IMR-90 (cell line): ENCODE measurements around the gene L1CAM. TPM values are rescaled to one million over a fixed set of nuclear protein-coding genes. Genes with fewer than 3 reads are reported as not detected.

ENCODE experiments used
- ATAC-seq: fragments of 200-7000 bp; cut with Tn5 transposase; 2 replicates; pipeline ENCODE4 v1.9.1; 2020; ENCODE audit warnings: low read depth, mild to moderate bottlenecking, moderate library complexity
- BruUV-seq: library from RNA; stranded (reverse); fragments of 400-500 nt; replicated peaks from 2 replicates; lab custom pipeline; 2021; lab: Mats Ljungman, UMichigan
- CTCF ChIA-PET: fragments of 300-600 bp; formaldehyde crosslinking; extraction: SDS; loops from one replicate; lab custom pipeline; 2021; ENCODE audit warnings: antibody characterized with exemption; lab: Yijun Ruan, JAX
- POLR2A ChIA-PET: fragments of 300-600 bp; sonication (Branson Sonifier 250); formaldehyde crosslinking; loops from one replicate; lab custom pipeline; 2022; ENCODE audit warnings: antibody characterized with exemption; ENCODE audit not compliant: unreplicated experiment; lab: Charles Lee
- DNase-seq: peaks from one replicate; pipeline ENCODE4 v3.0.0; 2013
- H2AFZ ChIP-seq: replicated peaks from 2 replicates; pipeline ENCODE3; 2013; ENCODE audit warnings: low read length, mild to moderate bottlenecking; ENCODE audit not compliant: poor library complexity
- H2AK5ac ChIP-seq: 2 replicates; pipeline ENCODE4 v1.6.1; 2013; ENCODE audit warnings: low read depth, low read length, inconsistent platforms
- H2AK9ac ChIP-seq: replicated peaks from 2 replicates; pipeline ENCODE3; 2013; ENCODE audit warnings: mild to moderate bottlenecking, low read depth, low read length, moderate library complexity; ENCODE audit not compliant: poor library complexity
- H2BK120ac ChIP-seq: 2 replicates; pipeline ENCODE4 v1.6.1; 2013; ENCODE audit warnings: low read depth, low read length, inconsistent platforms
- H2BK15ac ChIP-seq: 3 replicates; pipeline ENCODE4 v1.6.1; 2013; ENCODE audit warnings: low read depth, low read length, inconsistent platforms
- H2BK20ac ChIP-seq: 2 replicates; pipeline ENCODE4 v1.6.1; 2013; ENCODE audit warnings: low read depth, mild to moderate bottlenecking, inconsistent platforms, low read length, moderate library complexity
- H2BK5ac ChIP-seq: 2 replicates; pipeline ENCODE4 v1.6.1; 2013; ENCODE audit warnings: mild to moderate bottlenecking, low read depth, low read length, inconsistent platforms; ENCODE audit not compliant: poor library complexity, severe bottlenecking
- H3K14ac ChIP-seq: replicated peaks from 2 replicates; pipeline ENCODE4 v1.6.1; 2013; ENCODE audit warnings: low read depth, low read length, inconsistent platforms
- H3K18ac ChIP-seq: 2 replicates; pipeline ENCODE4 v1.6.1; 2013; ENCODE audit warnings: low read depth, low read length, control low read depth
- H3K23ac ChIP-seq: 2 replicates; pipeline ENCODE4 v1.6.1; 2013; ENCODE audit warnings: low read depth, low read length, inconsistent platforms
- H3K27ac ChIP-seq: 2 replicates; pipeline ENCODE4 v1.5.1; 2013; ENCODE audit warnings: mild to moderate bottlenecking, control low read depth, low read length; ENCODE audit not compliant: insufficient read depth
- H3K27me3 ChIP-seq: 2 replicates; pipeline ENCODE4 v1.6.1; 2013; ENCODE audit warnings: low read length; ENCODE audit not compliant: control insufficient read depth, insufficient read depth
- H3K36me3 ChIP-seq: 2 replicates; pipeline ENCODE4 v1.6.1; 2013; ENCODE audit warnings: low read length, mixed read lengths; ENCODE audit not compliant: control insufficient read depth, insufficient read depth
- H3K4ac ChIP-seq: 2 replicates; pipeline ENCODE4 v1.6.1; 2013; ENCODE audit warnings: low read depth, low read length, inconsistent platforms
- H3K4me1 ChIP-seq: 2 replicates; pipeline ENCODE4 v1.6.1; 2013; ENCODE audit warnings: low read length, mixed read lengths; ENCODE audit not compliant: control insufficient read depth, insufficient read depth
- H3K4me2 ChIP-seq: 2 replicates; pipeline ENCODE4 v1.6.1; 2013; ENCODE audit warnings: low read depth, mild to moderate bottlenecking, control low read depth, low read length, moderate library complexity
- H3K4me3 ChIP-seq: 2 replicates; pipeline ENCODE4 v1.5.1; 2013; ENCODE audit warnings: low read depth, mild to moderate bottlenecking, control low read depth, low read length, moderate library complexity; ENCODE audit not compliant: insufficient read depth
- H3K56ac ChIP-seq: 2 replicates; pipeline ENCODE4 v1.6.1; 2013; ENCODE audit warnings: low read length, inconsistent platforms; ENCODE audit not compliant: insufficient read depth; ENCODE audit errors: extremely low read depth
- H3K79me1 ChIP-seq, 2 experiments: 2 replicates each; pipeline ENCODE4 v1.6.1; 2013; ENCODE audit warnings: low read length in 2 of 2, inconsistent platforms in 1 of 2, low read depth in 1 of 2
- H3K9ac ChIP-seq: 2 replicates; pipeline ENCODE4 v1.6.1; 2013; ENCODE audit warnings: low read depth, low read length, control low read depth
- H3K9me1 ChIP-seq: 2 replicates; pipeline ENCODE4 v1.6.1; 2013; ENCODE audit warnings: low read length, inconsistent platforms; ENCODE audit not compliant: insufficient read depth
- H3K9me3 ChIP-seq: 2 replicates; pipeline ENCODE4 v1.6.1; 2013; ENCODE audit warnings: low read length; ENCODE audit not compliant: control insufficient read depth, insufficient read depth
- H4K20me1 ChIP-seq: 2 replicates; pipeline ENCODE4 v1.6.1; 2013; ENCODE audit warnings: low read length, inconsistent platforms; ENCODE audit not compliant: insufficient read depth
- H4K5ac ChIP-seq: 2 replicates; pipeline ENCODE4 v1.6.1; 2013; ENCODE audit warnings: mild to moderate bottlenecking, low read depth, low read length, control low read depth
- H4K8ac ChIP-seq, 2 experiments: 2 replicates each; pipeline ENCODE4 v1.6.1; 2013; ENCODE audit warnings: low read depth in 2 of 2, low read length in 2 of 2, control low read depth in 1 of 2, inconsistent platforms in 1 of 2
- H4K91ac ChIP-seq: 2 replicates; pipeline ENCODE4 v1.6.1; 2013; ENCODE audit warnings: low read depth, low read length, inconsistent platforms; ENCODE audit not compliant: insufficient read depth
- CEBPB ChIP-seq: IDR thresholded peaks from 2 replicates; pipeline ENCODE4 v1.6.1; 2012; ENCODE audit warnings: low read depth, low read length, improper control_type of control experiment
- FOS ChIP-seq: fragments of 150-350 bp; IDR thresholded peaks from 2 replicates; pipeline ENCODE4 v1.6.1; 2016; ENCODE audit warnings: low read depth, low read length
- MAZ ChIP-seq: IDR thresholded peaks from 2 replicates; pipeline ENCODE4 v1.6.1; 2012; ENCODE audit warnings: low read depth, mild to moderate bottlenecking, low read length, improper control_type of control experiment, moderate library complexity, borderline replicate concordance
- POLR2A ChIP-seq: IDR thresholded peaks from 2 replicates; pipeline ENCODE4 v1.6.1; 2012; ENCODE audit warnings: mild to moderate bottlenecking, low read depth, low read length
- RAD21 ChIP-seq: IDR thresholded peaks from 2 replicates; pipeline ENCODE4 v1.6.1; 2012; ENCODE audit warnings: low read length, improper control_type of control experiment
- WGBS, 2 experiments: methylation state at CpG; one replicate each; pipeline versions ENCODE4 v1.1.5 to v1.1.7; 2013; ENCODE audit warnings: missing lambda C conversion rate in 2 of 2; ENCODE audit not compliant: insufficient read length in 1 of 2; ENCODE audit errors: extremely low coverage in 2 of 2; 5-methylcytosine and 5-hydroxymethylcytosine counted together
- dilution Hi-C: fragments of 300-500 bp; cut with HindIII; formaldehyde crosslinking; loops from one replicate; pipeline ENCODE4 v1.14.3; 2018; ENCODE audit warnings: low sequenced_read_pairs; ENCODE audit not compliant: unreplicated experiment
- in situ Hi-C: fragments of 300-500 bp; cut with MboI; formaldehyde crosslinking; loops from 3 replicates; pipeline ENCODE4 v1.14.3; 2019; ENCODE audit warnings: low sequenced_read_pairs, inconsistent platforms, mixed read lengths
- intact Hi-C: fragments of 100-400 bp; cut with micrococcal nuclease; formaldehyde crosslinking; loops from 2 replicates; pipeline ENCODE4 v1.10.0; 2022
- polyA plus RNA-seq, 3 experiments: library from polyadenylated mRNA; depleted of rRNA; stranded (reverse); fragments of >200 nt; gene quantifications; 2 replicates each; pipeline ENCODE4 v1.2.3, GENCODE V29; 2012; ENCODE audit warnings: low replicate concordance in 1 of 3
- total RNA-seq: library from RNA; depleted of rRNA; stranded (reverse); fragments of >200 nt; gene quantifications from 2 replicates; pipeline ENCODE4 v1.2.3, GENCODE V29; 2012
- TF ChIP-seq, protein P1 (sequence below): fragments of 150-350 bp; IDR thresholded peaks from 2 replicates; pipeline ENCODE4 v1.6.1; 2016; ENCODE audit warnings: low read depth, mild to moderate bottlenecking, low read length, moderate library complexity, borderline replicate concordance

The L1CAM gene
- total and polyA plus RNA-seq, 2 of the 4 experiments (the other 2 are of a cell fraction), result 0.36 to 1.9 TPM

GRCh38 chrX:153926858-153927671, 41.1 kb upstream of the L1CAM start:
- peak overlapping the region; percentile 67 to 97 for H4K8ac ChIP-seq
- H2BK15ac ChIP-seq, result no peak overlapping the region; the same call in 2 of the 3 replicates
- no peaks in the 10 kb centered on the region; the same call in 1 of the 2 replicates for H3K9me1 ChIP-seq
- ChIA-PET POLR2A (no interaction called here), CTCF (no interaction called here)
- H3K36me3 ChIP-seq, result peaks cover 19% of the 10 kb centered on the region
- H3K4ac ChIP-seq, result peak overlapping the region; percentile 95
- DNase-seq, result peak; percentile 10
- no peak overlapping the region for H2BK20ac ChIP-seq
- H3K4me1 ChIP-seq, result peaks cover 2% of the 10 kb centered on the region
- dilution Hi-C loops (no loop called here), in situ Hi-C loops (no loop called here), intact Hi-C loops (loop anchor here (5.0 kb wide), 1 partner anchor 135 kb away; the partner anchor contains the start of genes IDH3G and SSR4)
- no TSS peak for BruUV-seq
- no peak overlapping the region for H2BK120ac ChIP-seq
- H3K4me2 ChIP-seq, result peak overlapping the region; percentile 88
- H3K27ac ChIP-seq, result peak overlapping the region; percentile 97
- H3K9me3 ChIP-seq, result no peaks in the 10 kb centered on the region
- H2BK5ac ChIP-seq, result peak overlapping the region; percentile 90
- H3K56ac ChIP-seq, result peak overlapping the region; percentile 63
- WGBS, 2 experiments, result 60% methylated on average over 4 of the region's 31 CpGs; no CpG with 5 or more reads in 1 of the 2 experiments
- TF ChIP-seq MAZ (no peak), RAD21 (no peak), POLR2A (peak; percentile 27; the same call in 1 of the 2 replicates), FOS (no peak), CEBPB (no peak)
- TF ChIP-seq, protein P1, sequence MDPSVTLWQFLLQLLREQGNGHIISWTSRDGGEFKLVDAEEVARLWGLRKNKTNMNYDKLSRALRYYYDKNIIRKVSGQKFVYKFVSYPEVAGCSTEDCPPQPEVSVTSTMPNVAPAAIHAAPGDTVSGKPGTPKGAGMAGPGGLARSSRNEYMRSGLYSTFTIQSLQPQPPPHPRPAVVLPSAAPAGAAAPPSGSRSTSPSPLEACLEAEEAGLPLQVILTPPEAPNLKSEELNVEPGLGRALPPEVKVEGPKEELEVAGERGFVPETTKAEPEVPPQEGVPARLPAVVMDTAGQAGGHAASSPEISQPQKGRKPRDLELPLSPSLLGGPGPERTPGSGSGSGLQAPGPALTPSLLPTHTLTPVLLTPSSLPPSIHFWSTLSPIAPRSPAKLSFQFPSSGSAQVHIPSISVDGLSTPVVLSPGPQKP, result no peak
- peak overlapping the region; percentile 82 for H3K4me3 ChIP-seq
- H3K9ac ChIP-seq, result peak overlapping the region; percentile 94
- ATAC-seq, result no peak
- H2AK9ac ChIP-seq, result peak overlapping the region; percentile 97
- peak overlapping the region; percentile 79; the same call in 1 of the 2 replicates for H3K23ac ChIP-seq
- peak overlapping the region; percentile 90 for H2AFZ ChIP-seq
- H3K79me1 ChIP-seq, result peaks cover 0 to 7% of the 10 kb centered on the region in 2 experiments; a peak in 2 of 4 replicates
- H3K18ac ChIP-seq, result no peak overlapping the region; the same call in 1 of the 2 replicates
- no peaks in the 10 kb centered on the region; the same call in 1 of the 2 replicates for H3K27me3 ChIP-seq
- H4K20me1 ChIP-seq, result peaks cover 5% of the 10 kb centered on the region
- H2AK5ac ChIP-seq, result peak overlapping the region; percentile 94
- peak overlapping the region; percentile 73 for H4K91ac ChIP-seq
- peak overlapping the region; percentile 82 for H4K5ac ChIP-seq
- H3K14ac ChIP-seq, result peak overlapping the region; percentile 74
